ENCODE measurements around the gene IFT20.

IFT20 gene

DNA sequence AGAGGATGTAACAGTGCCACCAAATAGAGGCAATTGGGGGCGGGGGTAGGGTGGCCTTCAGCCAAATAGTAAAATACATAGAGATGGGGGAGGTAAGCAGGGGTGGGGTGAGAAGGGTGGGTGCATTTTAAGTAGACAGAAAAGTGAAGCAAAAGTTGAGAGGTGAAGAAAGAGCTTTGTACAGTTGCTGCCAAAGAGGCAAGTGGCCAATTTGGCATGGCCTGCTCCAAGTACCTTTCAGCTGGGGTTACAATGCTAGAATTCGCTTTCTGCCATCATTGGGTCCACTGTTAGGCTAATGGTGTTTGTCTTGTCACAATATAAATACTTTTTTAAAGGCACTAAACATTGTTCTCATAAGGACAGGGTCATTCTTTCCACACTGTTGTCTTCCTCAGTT lies 21.4 kb downstream of the IFT20 start:
- no peak for TF ChIP-seq FOXP2 (optimal IDR thresholded peaks at IDR 0.05; ENCODE audit: borderline replicate concordance, extremely low read depth, extremely low read length, insufficient read depth)
- TF ChIP-seq TAF1 (IDR thresholded peaks at IDR 0.05; ENCODE audit: borderline replicate concordance, insufficient read depth, low read length): no peak
- TF ChIP-seq SIN3A (IDR thresholded peaks at IDR 0.05; ENCODE audit: borderline replicate concordance, insufficient read depth, low read length): no peak
- TF ChIP-seq, protein P1, sequence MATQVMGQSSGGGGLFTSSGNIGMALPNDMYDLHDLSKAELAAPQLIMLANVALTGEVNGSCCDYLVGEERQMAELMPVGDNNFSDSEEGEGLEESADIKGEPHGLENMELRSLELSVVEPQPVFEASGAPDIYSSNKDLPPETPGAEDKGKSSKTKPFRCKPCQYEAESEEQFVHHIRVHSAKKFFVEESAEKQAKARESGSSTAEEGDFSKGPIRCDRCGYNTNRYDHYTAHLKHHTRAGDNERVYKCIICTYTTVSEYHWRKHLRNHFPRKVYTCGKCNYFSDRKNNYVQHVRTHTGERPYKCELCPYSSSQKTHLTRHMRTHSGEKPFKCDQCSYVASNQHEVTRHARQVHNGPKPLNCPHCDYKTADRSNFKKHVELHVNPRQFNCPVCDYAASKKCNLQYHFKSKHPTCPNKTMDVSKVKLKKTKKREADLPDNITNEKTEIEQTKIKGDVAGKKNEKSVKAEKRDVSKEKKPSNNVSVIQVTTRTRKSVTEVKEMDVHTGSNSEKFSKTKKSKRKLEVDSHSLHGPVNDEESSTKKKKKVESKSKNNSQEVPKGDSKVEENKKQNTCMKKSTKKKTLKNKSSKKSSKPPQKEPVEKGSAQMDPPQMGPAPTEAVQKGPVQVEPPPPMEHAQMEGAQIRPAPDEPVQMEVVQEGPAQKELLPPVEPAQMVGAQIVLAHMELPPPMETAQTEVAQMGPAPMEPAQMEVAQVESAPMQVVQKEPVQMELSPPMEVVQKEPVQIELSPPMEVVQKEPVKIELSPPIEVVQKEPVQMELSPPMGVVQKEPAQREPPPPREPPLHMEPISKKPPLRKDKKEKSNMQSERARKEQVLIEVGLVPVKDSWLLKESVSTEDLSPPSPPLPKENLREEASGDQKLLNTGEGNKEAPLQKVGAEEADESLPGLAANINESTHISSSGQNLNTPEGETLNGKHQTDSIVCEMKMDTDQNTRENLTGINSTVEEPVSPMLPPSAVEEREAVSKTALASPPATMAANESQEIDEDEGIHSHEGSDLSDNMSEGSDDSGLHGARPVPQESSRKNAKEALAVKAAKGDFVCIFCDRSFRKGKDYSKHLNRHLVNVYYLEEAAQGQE (IDR thresholded peaks at IDR 0.05; ENCODE audit: insufficient read depth in 1 of 2, low read depth in 2 of 2, low read length in 2 of 2): no peak
- no peak for TF ChIP-seq POLR2AphosphoS5 (IDR thresholded peaks at IDR 0.05; ENCODE audit: low read depth, low read length)

DNA sequence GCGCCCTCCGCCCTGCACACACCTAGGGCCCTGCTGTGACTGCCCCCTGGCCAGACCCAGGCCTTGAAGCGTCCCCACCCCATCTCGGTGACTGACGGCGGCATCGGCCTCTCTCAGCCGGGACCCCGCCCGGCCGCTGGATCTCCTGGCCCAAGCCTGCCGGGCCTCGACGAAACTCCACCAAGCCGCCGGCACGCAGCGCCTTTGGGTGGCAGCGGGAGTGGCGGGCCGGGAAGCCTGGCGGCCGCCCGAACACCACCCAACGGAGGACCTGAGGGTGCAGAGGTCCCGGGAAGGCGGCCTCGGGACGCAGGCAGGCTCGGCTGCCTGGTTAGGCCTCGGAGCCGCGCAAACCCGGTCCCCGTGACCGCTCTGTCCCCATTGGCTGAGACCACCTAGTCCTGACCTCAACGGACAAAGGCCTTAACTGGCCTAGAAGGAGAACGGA lies 28.3 kb downstream of the IFT20 start:
- TF ChIP-seq TAF1 (IDR thresholded peaks at IDR 0.05; ENCODE audit: borderline replicate concordance, insufficient read depth, low read length) (no peak), POLR2AphosphoS5 (IDR thresholded peaks at IDR 0.05; ENCODE audit: low read depth, low read length) (no peak), FOXP2 (optimal IDR thresholded peaks at IDR 0.05; ENCODE audit: borderline replicate concordance, extremely low read depth, extremely low read length, insufficient read depth) (no peak), SIN3A (IDR thresholded peaks at IDR 0.05; ENCODE audit: borderline replicate concordance, insufficient read depth, low read length) (no peak)
- TF ChIP-seq, protein P1 (IDR thresholded peaks at IDR 0.05; ENCODE audit: insufficient read depth in 1 of 2, low read depth in 2 of 2, low read length in 2 of 2): no peak

DNA sequence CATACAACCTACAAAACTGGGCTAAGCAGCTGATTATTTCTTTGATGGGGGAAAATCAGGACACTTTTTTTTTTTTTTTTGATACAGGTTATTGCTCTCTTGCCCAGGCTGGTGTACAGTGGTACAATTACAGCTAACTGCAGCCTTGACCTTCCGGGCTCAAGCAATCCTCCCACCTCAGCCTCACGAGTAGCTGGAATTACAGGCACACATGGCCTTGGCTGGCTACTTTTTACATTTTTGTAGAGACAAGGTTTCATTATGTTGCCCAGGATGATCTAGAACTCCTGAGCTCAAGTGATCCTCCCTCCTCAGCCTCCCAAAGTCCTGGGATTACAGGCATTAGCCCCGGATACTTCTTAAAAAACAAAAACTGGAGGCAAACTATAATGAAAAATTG lies 36.8 kb downstream of the IFT20 start:
- TF ChIP-seq TAF1 (IDR thresholded peaks at IDR 0.05; ENCODE audit: borderline replicate concordance, insufficient read depth, low read length): no peak

DNA sequence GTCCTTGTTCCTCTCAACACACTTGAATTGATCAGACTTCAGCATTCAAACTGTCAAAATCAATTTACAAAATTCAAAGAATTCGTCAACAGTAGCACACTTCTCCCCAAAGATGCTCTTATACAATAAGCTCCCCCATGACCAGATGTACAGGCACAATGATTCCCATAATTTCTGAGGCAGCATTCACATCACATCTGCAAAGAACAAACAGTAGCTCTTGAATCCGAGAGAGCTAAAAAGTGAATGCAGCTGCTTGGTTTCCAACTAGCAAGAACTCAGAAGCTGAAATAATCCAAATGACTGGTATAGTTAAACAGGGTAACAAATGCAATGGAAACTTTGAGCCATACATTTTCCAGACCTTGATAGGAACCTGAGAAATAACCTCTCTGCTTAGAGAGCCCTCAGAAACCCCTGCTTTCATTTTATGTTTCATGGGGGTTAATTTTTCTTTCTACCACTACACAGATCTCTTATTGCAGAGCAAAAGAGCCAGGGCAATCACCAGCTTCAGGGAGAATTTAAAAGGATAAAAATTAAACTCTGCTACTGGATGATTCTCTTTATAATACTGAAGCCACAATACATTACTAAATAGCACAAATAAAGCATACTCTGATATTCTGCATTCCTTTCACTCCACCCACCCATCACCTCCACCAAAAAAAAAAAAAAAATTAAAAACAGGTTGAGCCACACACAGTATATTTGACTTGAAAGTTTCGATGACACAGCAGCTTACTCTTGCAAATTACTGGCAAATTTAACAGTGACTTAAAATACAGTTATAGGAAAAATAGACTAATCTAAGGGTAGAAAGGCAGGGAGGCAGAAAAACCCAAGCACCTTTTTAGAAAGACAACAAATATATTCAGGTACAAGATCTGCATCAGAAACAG lies 39.3 kb downstream of the IFT20 start:
- TF ChIP-seq FOXP2 (optimal IDR thresholded peaks at IDR 0.05; ENCODE audit: borderline replicate concordance, extremely low read depth, extremely low read length, insufficient read depth) (no peak), POLR2AphosphoS5 (IDR thresholded peaks at IDR 0.05; ENCODE audit: low read depth, low read length) (no peak), SIN3A (IDR thresholded peaks at IDR 0.05; ENCODE audit: borderline replicate concordance, insufficient read depth, low read length) (no peak), TAF1 (IDR thresholded peaks at IDR 0.05; ENCODE audit: borderline replicate concordance, insufficient read depth, low read length) (no peak)
- TF ChIP-seq, protein P1 (IDR thresholded peaks at IDR 0.05; ENCODE audit: insufficient read depth in 1 of 2, low read depth in 2 of 2, low read length in 2 of 2): no peak

DNA sequence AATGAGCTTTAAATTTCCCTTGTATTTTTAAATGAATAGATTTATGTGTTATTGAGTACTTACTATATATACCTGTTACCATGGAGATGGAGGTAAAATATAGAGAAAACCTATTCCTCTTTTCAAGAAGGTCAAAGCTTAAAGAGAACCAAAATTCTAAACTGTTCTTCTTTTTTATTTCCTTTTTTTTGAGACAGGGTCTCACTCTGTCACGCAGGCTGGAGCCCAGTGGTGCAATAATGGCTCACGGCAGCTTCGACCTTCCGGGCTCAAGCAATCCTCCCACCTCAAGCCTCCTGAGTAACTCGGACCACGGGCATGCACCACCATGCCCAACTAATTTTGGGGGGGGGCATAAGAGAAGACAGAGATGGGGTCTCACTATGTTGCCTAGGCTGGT lies 41.3 kb downstream of the IFT20 start:
- TF ChIP-seq POLR2AphosphoS5 (IDR thresholded peaks at IDR 0.05; ENCODE audit: low read depth, low read length) (no peak), FOXP2 (optimal IDR thresholded peaks at IDR 0.05; ENCODE audit: borderline replicate concordance, extremely low read depth, extremely low read length, insufficient read depth) (no peak), TAF1 (IDR thresholded peaks at IDR 0.05; ENCODE audit: borderline replicate concordance, insufficient read depth, low read length) (no peak), SIN3A (IDR thresholded peaks at IDR 0.05; ENCODE audit: borderline replicate concordance, insufficient read depth, low read length) (no peak)
- TF ChIP-seq, protein P1 (IDR thresholded peaks at IDR 0.05; ENCODE audit: insufficient read depth in 1 of 2, low read depth in 2 of 2, low read length in 2 of 2): no peak
